ENCODE results near the gene KRTAP4-8.
"Not testable (repeated sequence)": the region's sequence is repeated elsewhere in the genome, so short reads cannot be mapped to it uniquely, and the experiment has no call there.

Gene KRTAP4-8

DNA sequence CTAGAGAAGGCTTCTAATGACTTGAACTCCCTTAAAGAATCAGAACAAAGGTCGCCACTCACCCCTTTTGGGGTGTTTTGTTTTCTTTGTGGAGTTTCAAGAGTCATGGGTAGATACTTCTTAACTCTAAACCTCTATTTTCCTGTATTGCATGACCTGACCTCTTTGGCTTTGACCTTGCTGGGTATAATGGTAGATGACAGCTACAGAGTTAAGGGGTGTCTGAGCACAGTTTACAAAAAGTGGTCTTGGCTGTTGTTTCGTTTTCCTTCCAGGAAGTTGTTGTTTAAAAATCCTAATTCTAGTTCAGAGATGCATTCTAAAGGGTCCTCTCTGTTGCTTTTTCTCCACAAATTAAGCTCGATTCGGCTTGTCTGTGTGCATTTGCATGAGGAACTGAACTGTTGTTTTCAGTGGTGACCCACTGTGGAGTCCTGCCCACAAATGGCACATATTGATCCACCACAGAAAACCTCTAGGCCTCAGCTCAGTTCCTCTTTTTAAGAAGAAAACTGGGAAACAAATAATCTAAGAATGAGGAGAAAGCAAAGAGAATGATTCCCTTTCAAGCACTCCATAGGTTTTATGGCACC lies 9.1 kb downstream of the KRTAP4-8 start:
- not testable (repeated sequence) for H3K4me3 ChIP-seq (ENCODE audit: low read depth in 1 of 5, low read length in 5 of 5); H3K4me1 ChIP-seq (ENCODE audit: control insufficient read depth in 5 of 5, insufficient read depth in 5 of 5, low read length in 5 of 5); H3K9ac ChIP-seq (ENCODE audit: low read length in 5 of 5); H3K9me3 ChIP-seq (ENCODE audit: control insufficient read depth in 5 of 5, low read length in 5 of 5); H3K36me3 ChIP-seq (ENCODE audit: control insufficient read depth in 5 of 5, insufficient read depth in 5 of 5, low read length in 5 of 5); H3K27ac ChIP-seq (ENCODE audit: low read depth, low read length); H3K27me3 ChIP-seq (ENCODE audit: control insufficient read depth in 5 of 5, insufficient read depth in 4 of 5, low read length in 5 of 5)

DNA sequence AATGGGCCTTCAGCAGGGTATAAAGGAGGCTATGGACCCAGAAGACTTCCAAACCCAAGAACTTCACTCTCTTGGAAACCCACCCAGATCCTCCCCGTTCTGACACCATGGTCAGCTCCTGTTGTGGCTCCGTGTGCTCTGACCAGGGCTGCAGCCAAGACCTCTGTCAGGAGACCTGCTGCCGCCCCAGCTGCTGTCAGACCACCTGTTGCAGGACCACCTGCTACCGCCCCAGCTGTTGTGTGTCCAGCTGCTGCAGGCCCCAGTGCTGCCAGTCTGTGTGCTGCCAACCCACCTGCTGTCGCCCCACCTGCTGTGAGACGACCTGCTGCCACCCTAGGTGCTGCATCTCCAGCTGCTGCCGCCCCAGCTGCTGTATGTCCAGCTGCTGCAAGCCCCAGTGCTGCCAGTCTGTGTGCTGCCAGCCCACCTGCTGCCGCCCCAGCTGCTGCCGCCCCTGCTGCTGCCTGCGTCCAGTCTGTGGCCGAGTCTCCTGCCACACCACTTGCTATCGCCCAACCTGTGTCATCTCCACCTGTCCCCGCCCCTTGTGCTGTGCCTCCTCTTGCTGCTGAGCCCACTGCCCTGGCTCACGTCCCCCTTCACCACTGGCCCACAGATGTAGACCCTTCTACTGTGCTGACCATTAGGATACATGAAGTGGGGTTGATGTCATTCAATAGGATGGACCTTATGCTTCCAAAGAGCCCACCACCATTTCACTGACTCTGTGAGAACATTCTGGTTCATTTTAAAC lies 13.7 kb downstream of the KRTAP4-8 start, which contains the start of gene KRTAP4-7:
Gene KRTAP4-7 (plus strand): TSS at position 51 of the 757 bp plus-strand sequence. CDS start 57 bp downstream, at position 108.
- not testable (repeated sequence) for H3K4me1 ChIP-seq (ENCODE audit: control insufficient read depth in 5 of 5, insufficient read depth in 5 of 5, low read length in 5 of 5); H3K9ac ChIP-seq (ENCODE audit: low read length in 5 of 5); H3K27me3 ChIP-seq (ENCODE audit: control insufficient read depth in 5 of 5, insufficient read depth in 4 of 5, low read length in 5 of 5); H3K4me3 ChIP-seq (ENCODE audit: low read depth in 1 of 5, low read length in 5 of 5); H3K36me3 ChIP-seq (ENCODE audit: control insufficient read depth in 5 of 5, insufficient read depth in 5 of 5, low read length in 5 of 5); H3K27ac ChIP-seq (ENCODE audit: low read depth, low read length); H3K9me3 ChIP-seq (ENCODE audit: control insufficient read depth in 5 of 5, low read length in 5 of 5)

DNA sequence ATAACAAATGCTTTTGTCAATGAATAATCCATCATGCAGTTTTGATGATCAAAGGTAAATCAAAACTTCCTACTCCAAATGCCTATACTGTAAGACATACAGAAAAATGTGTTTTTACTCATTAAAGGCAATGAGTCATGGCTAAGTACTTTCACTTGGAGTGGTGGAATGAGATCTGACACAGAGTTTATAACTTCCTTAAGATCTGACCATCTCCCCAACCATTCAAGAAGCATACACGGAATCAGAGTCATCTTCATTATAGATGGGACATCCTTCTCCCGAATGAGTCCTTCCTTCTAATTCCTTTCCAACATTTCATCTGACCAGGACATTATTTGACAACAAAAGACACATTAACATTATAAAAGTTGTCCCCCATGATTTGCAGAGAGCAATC lies 14.5 kb downstream of the KRTAP4-8 start:
- H3K9ac ChIP-seq (ENCODE audit: low read length in 5 of 5); H3K4me3 ChIP-seq (ENCODE audit: low read depth in 1 of 5, low read length in 5 of 5); H3K27ac ChIP-seq (ENCODE audit: low read depth, low read length); H3K36me3 ChIP-seq (ENCODE audit: control insufficient read depth in 5 of 5, insufficient read depth in 5 of 5, low read length in 5 of 5); H3K27me3 ChIP-seq (ENCODE audit: control insufficient read depth in 5 of 5, insufficient read depth in 4 of 5, low read length in 5 of 5); H3K4me1 ChIP-seq (ENCODE audit: control insufficient read depth in 5 of 5, insufficient read depth in 5 of 5, low read length in 5 of 5); H3K9me3 ChIP-seq (ENCODE audit: control insufficient read depth in 5 of 5, low read length in 5 of 5): not testable (repeated sequence)

DNA sequence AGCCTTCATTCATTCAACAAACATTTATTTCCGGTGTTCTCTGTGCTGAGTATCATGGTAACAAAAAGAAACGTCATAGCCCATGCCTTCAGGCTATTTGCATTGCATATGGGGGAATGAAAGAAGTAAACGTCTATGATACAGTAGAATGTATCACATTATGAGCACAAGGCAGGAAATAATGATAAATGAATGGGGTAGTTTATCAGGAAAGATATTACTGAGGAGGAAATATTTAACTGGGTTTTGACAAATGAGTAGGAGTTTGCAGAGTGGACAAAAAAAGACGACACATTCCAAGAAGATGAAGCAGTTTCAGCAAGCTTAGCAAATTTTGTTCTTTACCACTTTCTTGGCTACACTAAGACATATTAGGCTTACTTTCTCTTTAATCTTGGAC lies 15.3 kb downstream of the KRTAP4-8 start:
- no peak overlapping the region for H3K9ac ChIP-seq (ENCODE audit: low read length in 5 of 5)
- no peak overlapping the region for H3K27ac ChIP-seq (ENCODE audit: low read depth, low read length)
- no peak overlapping the region for H3K4me3 ChIP-seq (ENCODE audit: low read depth in 1 of 5, low read length in 5 of 5)
- H3K27me3 ChIP-seq (ENCODE audit: control insufficient read depth in 5 of 5, insufficient read depth in 4 of 5, low read length in 5 of 5) = no peaks in the 10 kb centered on the region
- no peaks in the 10 kb centered on the region for H3K9me3 ChIP-seq (ENCODE audit: control insufficient read depth in 5 of 5, low read length in 5 of 5)
- H3K4me1 ChIP-seq (ENCODE audit: control insufficient read depth in 5 of 5, insufficient read depth in 5 of 5, low read length in 5 of 5) = no peaks in the 10 kb centered on the region
- no peaks in the 10 kb centered on the region for H3K36me3 ChIP-seq (ENCODE audit: control insufficient read depth in 5 of 5, insufficient read depth in 5 of 5, low read length in 5 of 5)

DNA sequence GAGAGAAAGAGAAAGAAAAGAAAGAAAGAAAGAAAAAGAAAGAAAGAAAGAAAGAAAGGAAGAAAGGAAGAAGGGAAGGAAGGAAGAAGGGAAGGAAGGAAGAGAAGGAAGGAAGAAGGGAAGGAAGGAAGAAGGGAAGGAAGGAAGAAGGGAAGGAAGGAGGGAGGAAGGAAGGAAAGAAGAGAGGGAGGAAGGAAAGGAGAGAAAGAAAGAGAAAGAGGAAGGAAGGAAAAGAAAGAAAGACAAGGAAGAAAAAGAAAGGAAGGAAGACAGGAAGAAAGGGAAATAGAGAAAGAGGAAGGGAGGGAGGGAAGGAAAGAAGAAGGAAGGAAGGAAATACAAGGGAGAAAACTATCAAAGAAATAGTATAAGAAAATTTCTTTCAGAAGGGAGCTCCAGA lies 21.2 kb downstream of the KRTAP4-8 start:
- Histone ChIP-seq H3K4me3 (ENCODE audit: low read depth in 1 of 5, low read length in 5 of 5) (no peak overlapping the region), H3K9me3 (ENCODE audit: control insufficient read depth in 5 of 5, low read length in 5 of 5) (no peaks in the 10 kb centered on the region), H3K27me3 (ENCODE audit: control insufficient read depth in 5 of 5, insufficient read depth in 4 of 5, low read length in 5 of 5) (no peaks in the 10 kb centered on the region)

DNA sequence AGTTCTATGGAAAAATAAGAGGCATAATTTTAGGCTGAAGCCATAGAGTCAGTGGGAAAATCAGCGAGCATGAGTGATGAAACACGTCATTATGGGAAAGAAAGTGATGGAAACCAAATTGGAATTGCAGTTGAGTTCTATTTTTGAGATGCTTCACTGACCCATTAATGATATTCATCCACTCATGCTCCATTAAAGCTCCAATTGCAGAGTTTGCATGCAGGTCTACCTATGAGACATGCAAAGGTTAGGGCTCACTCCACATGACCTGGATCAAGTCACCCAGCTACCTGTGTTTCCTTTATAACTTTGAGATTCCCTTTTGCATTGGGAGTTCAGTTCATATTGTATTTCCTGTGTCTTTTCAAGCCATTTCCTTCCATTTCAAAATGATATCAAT lies 24.3 kb downstream of the KRTAP4-8 start:
- Histone ChIP-seq H3K36me3 (ENCODE audit: control insufficient read depth in 5 of 5, insufficient read depth in 5 of 5, low read length in 5 of 5) (no peaks in the 10 kb centered on the region), H3K27me3 (ENCODE audit: control insufficient read depth in 5 of 5, insufficient read depth in 4 of 5, low read length in 5 of 5) (no peaks in the 10 kb centered on the region), H3K9me3 (ENCODE audit: control insufficient read depth in 5 of 5, low read length in 5 of 5) (no peaks in the 10 kb centered on the region), H3K4me3 (ENCODE audit: low read depth in 1 of 5, low read length in 5 of 5) (no peak overlapping the region), H3K27ac (ENCODE audit: low read depth, low read length) (no peak overlapping the region), H3K4me1 (ENCODE audit: control insufficient read depth in 5 of 5, insufficient read depth in 5 of 5, low read length in 5 of 5) (no peaks in the 10 kb centered on the region), H3K9ac (ENCODE audit: low read length in 5 of 5) (no peak overlapping the region)

More for the DNA sequence above, 21.2 kb downstream of the KRTAP4-8 start:
- Histone ChIP-seq H3K4me1 (ENCODE audit: control insufficient read depth in 5 of 5, insufficient read depth in 5 of 5, low read length in 5 of 5) (no peaks in the 10 kb centered on the region), H3K9ac (ENCODE audit: low read length in 5 of 5) (no peak overlapping the region), H3K36me3 (ENCODE audit: control insufficient read depth in 5 of 5, insufficient read depth in 5 of 5, low read length in 5 of 5) (no peaks in the 10 kb centered on the region), H3K27ac (ENCODE audit: low read depth, low read length) (no peak overlapping the region)

DNA sequence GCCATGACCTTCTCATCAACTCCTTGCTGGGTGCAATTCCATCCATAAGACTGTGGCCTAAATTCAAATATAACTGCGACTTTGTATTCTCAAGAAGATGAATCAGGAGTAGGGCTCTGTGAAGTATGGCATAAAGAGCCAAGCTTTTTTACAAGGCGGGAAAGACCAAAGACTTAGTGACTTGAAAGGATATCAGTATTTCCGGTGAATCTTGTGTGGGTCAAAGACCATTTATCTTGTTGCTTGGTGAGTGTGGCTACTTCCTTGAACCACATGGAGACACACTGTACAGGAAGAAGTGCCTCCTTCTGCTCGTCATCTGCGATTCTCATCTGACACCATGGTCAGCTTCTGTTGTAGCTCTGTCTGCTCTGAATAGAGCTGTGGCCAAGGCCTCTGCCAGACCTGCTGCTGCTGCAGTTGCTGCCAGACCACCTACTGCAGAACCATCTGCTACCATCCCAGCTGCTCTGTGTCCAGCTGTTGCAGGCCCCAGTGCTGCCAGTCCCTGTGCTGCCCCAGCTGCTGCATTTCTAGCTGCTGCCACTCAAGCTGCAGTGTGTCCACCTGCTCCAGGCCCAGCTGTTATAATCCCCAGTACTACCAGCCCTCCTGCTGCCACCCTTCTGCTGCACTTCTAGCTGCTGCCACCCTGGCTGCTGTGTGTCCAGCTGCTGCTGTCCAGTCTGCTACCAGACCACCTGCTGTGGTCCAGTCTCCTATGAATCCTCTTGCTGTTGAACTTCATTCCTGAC lies 26.2 kb downstream of the KRTAP4-8 start:
- no peak overlapping the region for H3K4me3 ChIP-seq (ENCODE audit: low read depth in 1 of 5, low read length in 5 of 5)
- no peaks in the 10 kb centered on the region for H3K36me3 ChIP-seq (ENCODE audit: control insufficient read depth in 5 of 5, insufficient read depth in 5 of 5, low read length in 5 of 5)
- no peaks in the 10 kb centered on the region for H3K4me1 ChIP-seq (ENCODE audit: control insufficient read depth in 5 of 5, insufficient read depth in 5 of 5, low read length in 5 of 5)
- H3K27me3 ChIP-seq (ENCODE audit: control insufficient read depth in 5 of 5, insufficient read depth in 4 of 5, low read length in 5 of 5) = no peaks in the 10 kb centered on the region
- H3K27ac ChIP-seq (ENCODE audit: low read depth, low read length) = no peak overlapping the region
- no peaks in the 10 kb centered on the region for H3K9me3 ChIP-seq (ENCODE audit: control insufficient read depth in 5 of 5, low read length in 5 of 5)
- no peak overlapping the region for H3K9ac ChIP-seq (ENCODE audit: low read length in 5 of 5)

DNA sequence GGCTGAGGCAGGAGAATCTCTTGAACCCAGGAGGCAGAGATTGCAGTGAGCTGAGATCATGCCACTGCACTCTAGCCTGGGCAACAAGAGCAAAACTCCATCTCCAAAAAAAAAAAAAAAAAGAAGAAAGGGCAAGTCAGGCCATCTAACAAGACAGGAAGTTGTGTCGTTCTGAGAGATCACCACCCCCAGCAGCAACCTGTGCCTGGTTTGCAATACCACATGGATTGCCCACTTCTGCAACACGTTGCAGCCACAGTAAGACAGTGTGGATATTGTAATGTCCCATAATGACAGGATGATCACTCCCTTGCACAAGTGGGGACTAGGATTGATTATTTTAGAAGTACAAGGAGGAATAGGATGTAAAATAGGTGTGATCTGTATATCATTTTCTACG lies 28.9 kb downstream of the KRTAP4-8 start:
- H3K27ac ChIP-seq (ENCODE audit: low read depth, low read length) = no peak overlapping the region
- H3K4me1 ChIP-seq (ENCODE audit: control insufficient read depth in 5 of 5, insufficient read depth in 5 of 5, low read length in 5 of 5) = no peaks in the 10 kb centered on the region
- no peaks in the 10 kb centered on the region for H3K9me3 ChIP-seq (ENCODE audit: control insufficient read depth in 5 of 5, low read length in 5 of 5)
- no peak overlapping the region for H3K4me3 ChIP-seq (ENCODE audit: low read depth in 1 of 5, low read length in 5 of 5)
- no peaks in the 10 kb centered on the region for H3K27me3 ChIP-seq (ENCODE audit: control insufficient read depth in 5 of 5, insufficient read depth in 4 of 5, low read length in 5 of 5)
- no peak overlapping the region for H3K9ac ChIP-seq (ENCODE audit: low read length in 5 of 5)
- H3K36me3 ChIP-seq (ENCODE audit: control insufficient read depth in 5 of 5, insufficient read depth in 5 of 5, low read length in 5 of 5) = no peaks in the 10 kb centered on the region

DNA sequence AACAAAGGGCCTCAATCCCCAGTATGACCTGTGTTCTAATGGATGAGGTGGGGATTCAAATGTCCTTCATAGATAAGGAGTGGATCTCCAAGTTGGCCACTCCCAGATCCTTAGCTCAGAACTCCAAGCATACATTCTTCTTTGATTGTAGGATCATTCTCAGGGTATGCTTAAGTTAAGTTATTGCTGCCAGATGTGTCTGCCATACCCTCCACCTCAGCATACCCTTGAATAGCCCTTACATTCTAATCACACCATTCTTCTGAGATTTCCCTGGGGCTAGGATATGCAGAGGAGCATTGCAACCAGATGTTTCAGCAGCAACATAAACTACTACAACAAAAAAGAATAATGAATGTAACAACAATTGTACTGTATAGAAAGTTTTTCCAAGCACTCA lies 30.7 kb downstream of the KRTAP4-8 start:
- H3K27ac ChIP-seq (ENCODE audit: low read depth, low read length) = no peak overlapping the region
- no peaks in the 10 kb centered on the region for H3K9me3 ChIP-seq (ENCODE audit: control insufficient read depth in 5 of 5, low read length in 5 of 5)
- no peaks in the 10 kb centered on the region for H3K4me1 ChIP-seq (ENCODE audit: control insufficient read depth in 5 of 5, insufficient read depth in 5 of 5, low read length in 5 of 5)
- H3K9ac ChIP-seq (ENCODE audit: low read length in 5 of 5) = no peak overlapping the region
- no peaks in the 10 kb centered on the region for H3K27me3 ChIP-seq (ENCODE audit: control insufficient read depth in 5 of 5, insufficient read depth in 4 of 5, low read length in 5 of 5)
- no peaks in the 10 kb centered on the region for H3K36me3 ChIP-seq (ENCODE audit: control insufficient read depth in 5 of 5, insufficient read depth in 5 of 5, low read length in 5 of 5)
- H3K4me3 ChIP-seq (ENCODE audit: low read depth in 1 of 5, low read length in 5 of 5) = no peak overlapping the region

Data from subcutaneous abdominal adipose tissue (tissue), 5 donors.